Neural cell (in vitro differentiated cells): ENCODE results near the gene C14orf119.

Experiments used
- EP300 ChIP-seq: fragments of 450-650 bp; conservative IDR thresholded peaks from 2 replicates; pipeline ENCODE4 v1.6.1; 2014; ENCODE audit warnings: antibody characterized with exemption, mild to moderate bottlenecking, moderate library complexity; ENCODE audit not compliant: poor library complexity, severe bottlenecking
- EZH2 ChIP-seq: fragments of 200-600, 300-800 bp; shearing (Covaris generic), sonication (generic); IDR thresholded peaks from 2 replicates; pipeline ENCODE4 v1.6.1; 2014; ENCODE audit warnings: antibody characterized with exemption, low read length, borderline replicate concordance, mild to moderate bottlenecking; ENCODE audit not compliant: insufficient read depth, poor library complexity, severe bottlenecking
- MXI1 ChIP-seq: fragments of 450-650 bp; conservative IDR thresholded peaks from 2 replicates; pipeline ENCODE4 v1.6.1; 2014; ENCODE audit warnings: antibody characterized with exemption, mild to moderate bottlenecking; ENCODE audit not compliant: poor library complexity, severe bottlenecking
- POLR2AphosphoS5 ChIP-seq: IDR thresholded peaks from 2 replicates; pipeline ENCODE4 v1.6.1; 2012
- REST ChIP-seq: IDR thresholded peaks from 2 replicates; pipeline ENCODE4 v1.6.1; 2012; ENCODE audit warnings: borderline replicate concordance
- SMC3 ChIP-seq: fragments of 450-650 bp; conservative IDR thresholded peaks from 2 replicates; pipeline ENCODE4 v1.6.1; 2014; ENCODE audit warnings: antibody characterized with exemption, mild to moderate bottlenecking, moderate library complexity; ENCODE audit not compliant: poor library complexity
- TAF1 ChIP-seq: IDR thresholded peaks from 2 replicates; pipeline ENCODE4 v1.6.1; 2012; ENCODE audit warnings: low read depth
- TF ChIP-seq, protein P1 (sequence below): fragments of 450-650 bp; IDR thresholded peaks from 2 replicates; pipeline ENCODE4 v1.5.1; 2014; ENCODE audit warnings: antibody characterized with exemption, mild to moderate bottlenecking, moderate library complexity; ENCODE audit not compliant: poor library complexity, severe bottlenecking

- TF ChIP-seq, protein P1, sequence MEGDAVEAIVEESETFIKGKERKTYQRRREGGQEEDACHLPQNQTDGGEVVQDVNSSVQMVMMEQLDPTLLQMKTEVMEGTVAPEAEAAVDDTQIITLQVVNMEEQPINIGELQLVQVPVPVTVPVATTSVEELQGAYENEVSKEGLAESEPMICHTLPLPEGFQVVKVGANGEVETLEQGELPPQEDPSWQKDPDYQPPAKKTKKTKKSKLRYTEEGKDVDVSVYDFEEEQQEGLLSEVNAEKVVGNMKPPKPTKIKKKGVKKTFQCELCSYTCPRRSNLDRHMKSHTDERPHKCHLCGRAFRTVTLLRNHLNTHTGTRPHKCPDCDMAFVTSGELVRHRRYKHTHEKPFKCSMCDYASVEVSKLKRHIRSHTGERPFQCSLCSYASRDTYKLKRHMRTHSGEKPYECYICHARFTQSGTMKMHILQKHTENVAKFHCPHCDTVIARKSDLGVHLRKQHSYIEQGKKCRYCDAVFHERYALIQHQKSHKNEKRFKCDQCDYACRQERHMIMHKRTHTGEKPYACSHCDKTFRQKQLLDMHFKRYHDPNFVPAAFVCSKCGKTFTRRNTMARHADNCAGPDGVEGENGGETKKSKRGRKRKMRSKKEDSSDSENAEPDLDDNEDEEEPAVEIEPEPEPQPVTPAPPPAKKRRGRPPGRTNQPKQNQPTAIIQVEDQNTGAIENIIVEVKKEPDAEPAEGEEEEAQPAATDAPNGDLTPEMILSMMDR, result peak; percentile 74
- peak; percentile 64 for TF ChIP-seq SMC3
- TF ChIP-seq EZH2, result no peak
- TF ChIP-seq REST, result no peak
- no peak for TF ChIP-seq POLR2AphosphoS5
- TF ChIP-seq MXI1, result no peak
- no peak for TF ChIP-seq EP300
- no peak for TF ChIP-seq TAF1
Observed at GRCh38 chr14:23076785-23077408, 18.4 kb upstream of the C14orf119 start.
